Retina (tissue), 1 donor: ENCODE measurements around the gene RTN3.
A peak's percentile ranks its signal among the peaks of the same experiment; 100 is the strongest.
"Not testable (repeated sequence)": the region's sequence is repeated elsewhere in the genome, so short reads cannot be mapped to it uniquely, and the experiment has no call there.

Experiments
- DNase-seq: peaks from one replicate; pipeline ENCODE4 v3.0.0-alpha.2; 2016

The RTN3 gene

GRCh38 chr11:63683133-63683991, 2.1 kb downstream of the RTN3 start:
- DNase-seq = no peak

GRCh38 chr11:63685158-63685721, 3.9 kb downstream of the RTN3 start:
- DNase-seq = not testable (repeated sequence)

GRCh38 chr11:63686926-63687325, 5.6 kb downstream of the RTN3 start:
- no peak for DNase-seq

GRCh38 chr11:63687845-63688244, 6.5 kb downstream of the RTN3 start:
- no peak for DNase-seq

GRCh38 chr11:63694596-63694995, 13.3 kb downstream of the RTN3 start:
- no peak for DNase-seq

- no peak for DNase-seq
Observed at GRCh38 chr11:63698976-63699733, 17.9 kb downstream of the RTN3 start.

GRCh38 chr11:63699896-63700295, 18.6 kb downstream of the RTN3 start:
- DNase-seq = no peak

- no peak for DNase-seq
Observed at GRCh38 chr11:63705526-63705925, 24.2 kb downstream of the RTN3 start.

- DNase-seq = no peak
Observed at GRCh38 chr11:63708764-63709163, 27.5 kb downstream of the RTN3 start.

- DNase-seq = no peak
Observed at GRCh38 chr11:63709336-63709884, 28.1 kb downstream of the RTN3 start.

- no peak for DNase-seq
Observed at GRCh38 chr11:63710476-63711217, 29.3 kb downstream of the RTN3 start.

GRCh38 chr11:63711838-63712237, 30.5 kb downstream of the RTN3 start:
- DNase-seq = no peak

- DNase-seq = no peak
Observed at GRCh38 chr11:63713766-63714165, 32.5 kb downstream of the RTN3 start.

GRCh38 chr11:63716046-63716445, 34.7 kb downstream of the RTN3 start:
- DNase-seq = no peak

GRCh38 chr11:63719001-63719400, 37.7 kb downstream of the RTN3 start:
- DNase-seq = no peak

GRCh38 chr11:63719987-63720386, 38.7 kb downstream of the RTN3 start:
- no peak for DNase-seq

- DNase-seq = no peak
Observed at GRCh38 chr11:63720611-63721010, 39.3 kb downstream of the RTN3 start.

GRCh38 chr11:63729326-63729725, 48.0 kb downstream of the RTN3 start:
- DNase-seq = no peak

- no peak for DNase-seq
Observed at GRCh38 chr11:63736864-63737263, 55.6 kb downstream of the RTN3 start.

- DNase-seq = no peak
Observed at GRCh38 chr11:63737718-63738117, 56.4 kb downstream of the RTN3 start.

GRCh38 chr11:63738720-63739360, 57.5 kb downstream of the RTN3 start:
- DNase-seq = peak; percentile 64
